ENCODE data around the gene LIX1L.

LIX1L gene

GRCh38 chr1:145957443-145958319 is at the start of gene LIX1L:
LIX1L (minus strand) TSS chr1:145958017; CDS start chr1:145957927, 90 bp downstream.
- TF ChIP-seq JUND (IDR thresholded peaks at IDR 0.05; ENCODE audit: low read depth), result no peak
- in situ Hi-C loops (cut with HindIII; ENCODE audit: low pct_unique_long_range_greater_than_20kb, low sequenced_read_pairs), result no loop called here
- peak; percentile 98 for DNase-seq (ENCODE audit: low read depth in 1 of 2, low spot score in 1 of 2)

DNA sequence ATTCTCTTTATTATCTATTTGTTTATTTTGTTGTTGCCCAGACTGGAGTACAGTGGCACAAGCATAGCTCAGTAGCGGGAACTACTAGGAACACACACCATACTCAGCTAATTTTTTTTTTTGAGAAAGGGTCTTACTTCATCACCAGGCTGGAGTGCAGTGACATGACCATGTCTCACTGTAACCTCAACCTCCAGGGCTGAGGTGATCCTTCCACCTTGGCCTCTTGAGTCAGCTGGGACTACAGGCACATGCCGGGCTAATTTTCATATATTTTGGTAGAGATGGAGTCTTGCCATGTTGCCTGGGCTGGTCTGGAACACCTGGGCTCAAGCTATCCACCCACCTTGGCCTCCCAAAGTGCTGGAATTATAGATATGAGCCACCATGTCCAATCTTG is 43.9 kb upstream of the LIX1L start:
- in situ Hi-C loops (cut with HindIII; ENCODE audit: low pct_unique_long_range_greater_than_20kb, low sequenced_read_pairs), result no loop called here
- no peak for DNase-seq (ENCODE audit: low read depth in 1 of 2, low spot score in 1 of 2)
- no peak for TF ChIP-seq JUND (IDR thresholded peaks at IDR 0.05; ENCODE audit: low read depth)

DNA sequence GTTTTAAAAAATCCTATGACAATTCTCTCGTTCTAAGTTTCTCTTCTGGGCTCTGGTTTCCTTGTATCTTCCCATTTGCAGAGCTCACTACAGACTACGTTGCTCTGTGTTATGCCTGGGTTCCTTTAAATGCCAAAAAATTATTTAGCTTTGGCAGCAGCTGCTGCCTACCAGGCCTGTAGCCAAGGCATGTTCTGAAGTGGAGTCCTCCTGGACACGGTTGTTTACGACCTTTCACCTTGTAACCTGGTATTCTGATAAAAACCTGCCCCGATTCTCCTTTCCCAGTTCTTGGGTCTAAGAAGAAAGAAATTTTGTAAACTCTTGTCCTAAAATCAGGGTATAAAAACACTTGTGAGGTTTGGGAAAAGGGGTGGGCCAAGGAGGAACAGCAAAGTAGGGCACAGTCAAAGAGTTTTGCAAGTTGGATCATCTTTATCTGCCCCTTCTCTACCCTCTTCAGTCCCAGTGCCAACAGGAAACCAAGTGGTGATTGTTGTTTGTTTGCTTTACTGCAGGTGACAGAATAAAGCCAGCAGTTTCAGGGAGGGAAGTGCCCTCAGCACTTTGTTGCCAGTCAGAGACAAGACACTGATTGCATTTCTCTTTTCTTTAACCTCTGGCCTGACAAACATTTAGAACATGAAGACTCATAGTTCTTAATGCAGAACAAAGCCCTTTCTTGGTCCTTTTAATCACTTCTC is 41.7 kb upstream of the LIX1L start:
- no peak for TF ChIP-seq JUND (IDR thresholded peaks at IDR 0.05; ENCODE audit: low read depth)
- in situ Hi-C loops (cut with HindIII; ENCODE audit: low pct_unique_long_range_greater_than_20kb, low sequenced_read_pairs), result no loop called here
- no peak for DNase-seq (ENCODE audit: low read depth in 1 of 2, low spot score in 1 of 2)

DNA sequence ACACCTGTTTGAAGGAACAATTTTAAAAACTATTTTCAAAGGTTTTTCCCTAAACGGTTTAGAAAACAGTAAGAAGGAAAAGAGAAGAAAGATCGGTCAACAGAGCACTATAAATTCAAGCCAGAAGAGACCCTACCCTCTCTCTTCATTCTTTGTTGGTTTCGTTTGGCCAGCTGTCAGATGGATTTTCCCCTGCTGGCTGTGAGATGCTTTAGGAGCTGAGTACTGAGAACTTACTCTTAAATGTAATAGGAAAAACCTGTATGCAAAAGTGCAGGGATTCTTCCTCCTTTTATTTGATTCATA is 39.9 kb upstream of the LIX1L start:
- no peak for TF ChIP-seq JUND (IDR thresholded peaks at IDR 0.05; ENCODE audit: low read depth)
- DNase-seq (ENCODE audit: low read depth in 1 of 2, low spot score in 1 of 2), result no peak
- in situ Hi-C loops (cut with HindIII; ENCODE audit: low pct_unique_long_range_greater_than_20kb, low sequenced_read_pairs), result no loop called here

DNA sequence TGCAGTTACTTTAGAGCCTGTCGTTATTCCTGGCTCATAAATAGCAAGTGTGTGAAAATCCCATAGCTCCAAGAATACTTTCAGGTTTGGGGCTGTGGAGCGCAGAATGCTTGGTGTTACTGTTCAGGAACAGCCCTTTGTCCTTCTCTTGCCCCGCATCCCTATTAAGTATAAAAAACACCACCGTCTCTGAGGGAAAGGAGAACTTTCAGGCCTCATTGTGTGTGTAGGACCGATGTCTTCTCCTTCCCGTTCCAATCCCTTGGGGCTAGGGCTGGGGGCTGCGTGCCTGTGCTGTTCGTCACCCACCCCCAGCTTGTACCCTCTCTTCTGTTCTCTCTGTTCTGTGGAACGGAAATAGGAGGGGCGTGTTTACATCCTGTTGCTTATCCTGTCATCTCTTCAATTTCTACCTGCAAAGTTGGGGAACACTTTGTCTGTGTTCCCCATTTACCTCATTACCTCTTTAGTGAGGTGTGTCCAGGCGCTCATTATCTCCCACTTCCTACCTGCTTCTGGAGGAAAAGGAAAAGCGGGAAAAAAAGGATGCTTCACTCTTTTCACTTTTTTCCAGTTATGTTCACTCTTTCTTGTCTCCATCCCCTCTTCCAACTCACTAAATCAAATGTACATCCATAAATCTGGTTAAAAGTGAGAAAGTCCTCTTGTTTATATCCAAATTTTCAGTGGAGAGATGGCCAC is 39.4 kb upstream of the LIX1L start:
- no peak for DNase-seq (ENCODE audit: low read depth in 1 of 2, low spot score in 1 of 2)
- in situ Hi-C loops (cut with HindIII; ENCODE audit: low pct_unique_long_range_greater_than_20kb, low sequenced_read_pairs), result no loop called here

DNA sequence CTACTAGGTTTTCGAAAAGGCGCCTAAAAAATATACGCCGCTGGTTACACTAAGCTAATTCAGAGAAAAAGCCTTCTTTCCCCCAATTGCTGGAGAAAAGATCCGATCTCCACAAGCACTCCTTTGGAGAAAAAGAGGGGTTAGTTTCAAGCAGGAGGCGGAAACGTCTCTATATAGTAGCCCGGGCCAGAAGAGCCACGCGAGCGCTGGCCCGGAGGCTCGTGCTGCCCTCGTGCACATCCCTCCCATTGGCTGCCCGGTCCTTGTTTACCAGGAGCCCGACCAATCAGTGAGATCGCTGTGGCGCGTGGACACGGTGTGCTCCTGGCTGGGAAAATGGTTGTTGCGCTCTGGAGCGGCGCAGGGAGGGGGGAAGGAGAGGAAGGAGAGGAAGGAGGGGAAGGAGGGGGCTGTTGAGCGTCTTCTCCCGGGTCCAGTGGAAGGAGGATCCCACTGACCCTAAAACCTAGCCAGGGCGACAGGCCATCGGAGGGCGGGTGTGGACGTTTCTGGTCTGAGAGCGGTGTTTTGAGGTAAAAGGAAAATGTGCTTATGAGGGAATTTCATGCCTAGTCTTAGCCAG is 38.7 kb upstream of the LIX1L start, which contains the start of gene TXNIP:
Gene TXNIP, minus strand, starts transcription at position 147 of the 583 bp plus-strand sequence. CDS start 313 bp downstream, outside the sequence.
- in situ Hi-C loops (cut with HindIII; ENCODE audit: low pct_unique_long_range_greater_than_20kb, low sequenced_read_pairs), result no loop called here
- DNase-seq (ENCODE audit: low read depth in 1 of 2, low spot score in 1 of 2), result peak; percentile 99
- no peak for TF ChIP-seq JUND (IDR thresholded peaks at IDR 0.05; ENCODE audit: low read depth)

More for the DNA sequence above, 39.4 kb upstream of the LIX1L start:
- no peak for TF ChIP-seq JUND (IDR thresholded peaks at IDR 0.05; ENCODE audit: low read depth)

GRCh38 chr1:145995964-145996432 is 38.2 kb upstream of the LIX1L start:
- DNase-seq (ENCODE audit: low read depth in 1 of 2, low spot score in 1 of 2), result no peak
- no peak for TF ChIP-seq JUND (IDR thresholded peaks at IDR 0.05; ENCODE audit: low read depth)
- in situ Hi-C loops (cut with HindIII; ENCODE audit: low pct_unique_long_range_greater_than_20kb, low sequenced_read_pairs), result no loop called here

- DNase-seq (ENCODE audit: low read depth in 1 of 2, low spot score in 1 of 2), result no peak
- TF ChIP-seq JUND (IDR thresholded peaks at IDR 0.05; ENCODE audit: low read depth), result no peak
- in situ Hi-C loops (cut with HindIII; ENCODE audit: low pct_unique_long_range_greater_than_20kb, low sequenced_read_pairs), result no loop called here
Observed at GRCh38 chr1:145995148-145995881, 37.5 kb upstream of the LIX1L start.

DNA sequence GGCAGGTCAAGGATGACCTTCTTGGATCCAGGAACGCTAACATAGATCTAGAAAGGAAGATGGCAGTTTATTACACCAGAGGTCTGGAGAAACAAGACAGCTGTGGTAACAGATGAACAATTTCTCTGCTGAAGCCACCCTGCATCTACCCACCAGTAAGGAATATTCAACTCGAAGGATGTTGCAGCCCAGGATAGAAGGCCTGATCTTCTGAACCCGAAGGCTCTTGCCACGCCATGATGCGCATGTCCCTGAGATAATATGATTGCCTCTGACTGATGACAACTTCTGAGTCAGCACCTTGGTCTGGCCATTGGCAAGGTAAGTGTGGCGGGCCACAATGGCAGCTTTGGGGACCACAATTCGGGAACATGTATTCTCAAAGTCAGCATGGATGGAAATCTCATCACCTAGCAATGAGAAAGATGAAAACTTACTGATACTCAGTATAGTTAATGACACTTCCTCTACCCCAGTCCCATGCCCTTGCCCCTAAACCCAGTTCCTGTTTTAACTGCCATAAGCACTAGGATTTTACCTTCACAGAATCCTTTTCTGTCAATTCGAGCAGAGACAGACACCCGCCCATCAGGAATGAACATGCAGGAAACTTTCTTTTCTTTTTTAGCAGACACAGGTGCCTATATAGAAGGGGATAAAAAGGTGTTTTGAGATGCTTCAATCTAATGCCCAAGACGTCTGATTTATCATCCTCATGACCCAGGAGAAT is 36.7 kb upstream of the LIX1L start:
- TF ChIP-seq JUND (IDR thresholded peaks at IDR 0.05; ENCODE audit: low read depth), result no peak
- in situ Hi-C loops (cut with HindIII; ENCODE audit: low pct_unique_long_range_greater_than_20kb, low sequenced_read_pairs), result no loop called here
- DNase-seq (ENCODE audit: low read depth in 1 of 2, low spot score in 1 of 2), result no peak

DNA sequence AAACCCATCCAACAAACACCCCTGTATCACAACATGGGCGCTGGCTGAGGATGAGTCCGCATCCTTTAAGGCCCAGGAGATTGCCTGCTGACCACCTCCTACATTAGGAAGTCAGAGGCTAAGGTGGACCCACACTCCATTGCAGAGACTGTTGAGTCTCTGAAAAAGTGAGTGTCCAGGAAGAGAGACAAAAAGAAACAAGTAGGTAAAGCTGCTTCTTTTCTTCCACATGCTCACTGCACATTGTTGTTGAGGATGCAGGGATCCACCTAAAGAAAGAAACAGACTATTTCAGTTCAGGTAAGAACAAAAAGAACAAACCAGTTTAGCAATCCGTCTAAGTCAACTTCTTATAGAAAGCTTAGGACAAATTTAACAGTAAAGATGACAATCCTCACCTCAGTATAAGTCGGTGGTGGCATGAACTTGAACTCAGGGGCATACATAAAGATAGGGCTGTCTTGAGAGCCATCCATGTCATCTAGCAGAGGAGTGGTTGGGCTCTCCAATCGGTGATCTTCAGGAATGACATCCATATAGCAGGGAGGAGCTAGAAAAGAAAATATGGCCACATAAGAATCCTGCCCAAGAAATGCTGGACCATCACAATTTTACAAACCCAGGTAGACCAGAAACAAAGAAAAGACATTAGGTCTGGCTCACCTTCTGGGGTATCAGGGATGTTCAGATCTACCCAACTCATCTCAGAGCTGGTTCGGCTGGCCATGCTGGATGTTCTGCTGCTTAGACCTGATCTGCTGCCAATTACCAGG is 36.0 kb upstream of the LIX1L start:
- in situ Hi-C loops (cut with HindIII; ENCODE audit: low pct_unique_long_range_greater_than_20kb, low sequenced_read_pairs), result no loop called here
- no peak for DNase-seq (ENCODE audit: low read depth in 1 of 2, low spot score in 1 of 2)

More for the DNA sequence above, 36.0 kb upstream of the LIX1L start:
- no peak for TF ChIP-seq JUND (IDR thresholded peaks at IDR 0.05; ENCODE audit: low read depth)
